Suprapubic skin (tissue), 3 donors: ENCODE data around the gene LLGL1.

Experiments
- CTCF ChIP-seq, 2 donors: fragments of 200-600 bp in 1 of 2; fragments of 450-650 bp in 1 of 2; sonication (generic) in 1 of 2; IDR thresholded peaks; one replicate each; pipeline ENCODE4 v1.5.1; 2016 to 2019; ENCODE audit warnings: antibody characterized with exemption in 2 of 2, mild to moderate bottlenecking in 1 of 2, moderate library complexity in 1 of 2
- POLR2A ChIP-seq, 2 donors: fragments of 450-650 bp; IDR thresholded peaks; one replicate each; pipeline ENCODE4 v1.6.1; 2017; ENCODE audit warnings: antibody characterized with exemption in 2 of 2, mild to moderate bottlenecking in 2 of 2, moderate library complexity in 2 of 2

GRCh38 chr17:18256776-18257175 lies 31.3 kb downstream of the LLGL1 start:
- TF ChIP-seq CTCF (IDR thresholded peaks at IDR 0.05) (no peak), POLR2A (IDR thresholded peaks at IDR 0.05) (no peak)
